HG02623 (cell line): ENCODE measurements around the gene PORCN.
A peak's percentile ranks its signal among the peaks of the same experiment; 100 is the strongest.
"Not testable (repeated sequence)": the region's sequence is repeated elsewhere in the genome, so short reads cannot be mapped to it uniquely, and the experiment has no call there.

ENCODE experiments used
- ATAC-seq: cut with Tn5 transposase; IDR thresholded peaks from one replicate; pipeline ENCODE4 v1.9.1; 2021; ENCODE audit warnings: moderate library complexity; ENCODE audit not compliant: unreplicated experiment

Gene PORCN

GRCh38 chrX:48538641-48539344 lies 30.0 kb downstream of the PORCN start:
- no peak for ATAC-seq

- ATAC-seq = peak; percentile 76
These were observed 30.7 kb downstream of the PORCN start, which contains the start of gene TBC1D25 for GRCh38 chrX:48539345-48540027. TBC1D25 (plus strand) TSS chrX:48539714; CDS start chrX:48539798, 84 bp downstream.

GRCh38 chrX:48540028-48540375 lies 31.2 kb downstream of the PORCN start:
- ATAC-seq = peak; percentile 34

GRCh38 chrX:48540480-48540879 lies 31.7 kb downstream of the PORCN start:
- ATAC-seq = no peak

- no peak for ATAC-seq
These were observed 32.5 kb downstream of the PORCN start for GRCh38 chrX:48541140-48541814.

GRCh38 chrX:48548871-48549270 lies 40.1 kb downstream of the PORCN start:
- no peak for ATAC-seq

GRCh38 chrX:48555731-48556325 lies 47.0 kb downstream of the PORCN start:
- not testable (repeated sequence) for ATAC-seq

- no peak for ATAC-seq
These were observed 49.5 kb downstream of the PORCN start for GRCh38 chrX:48558271-48558670.

GRCh38 chrX:48559636-48560035 lies 50.8 kb downstream of the PORCN start:
- no peak for ATAC-seq

- ATAC-seq = no peak
These were observed 51.3 kb downstream of the PORCN start for GRCh38 chrX:48560056-48560455.

GRCh38 chrX:48560681-48561080 lies 51.9 kb downstream of the PORCN start:
- ATAC-seq = no peak

GRCh38 chrX:48569958-48570357 lies 61.2 kb downstream of the PORCN start:
- ATAC-seq = no peak
